CD4-positive, alpha-beta T cell treated with Interleukin-21 for 1 hour (primary cell): ENCODE measurements around the gene CDT1.
A peak's percentile ranks its signal among the peaks of the same experiment; 100 is the strongest.

ENCODE experiments used
- DNase-seq: peaks from one replicate; pipeline ENCODE4 v3.0.0-alpha.2; 2020

The CDT1 gene

GRCh38 chr16:88806491-88807111 lies 3.0 kb downstream of the CDT1 start:
- no peak for DNase-seq

DNA sequence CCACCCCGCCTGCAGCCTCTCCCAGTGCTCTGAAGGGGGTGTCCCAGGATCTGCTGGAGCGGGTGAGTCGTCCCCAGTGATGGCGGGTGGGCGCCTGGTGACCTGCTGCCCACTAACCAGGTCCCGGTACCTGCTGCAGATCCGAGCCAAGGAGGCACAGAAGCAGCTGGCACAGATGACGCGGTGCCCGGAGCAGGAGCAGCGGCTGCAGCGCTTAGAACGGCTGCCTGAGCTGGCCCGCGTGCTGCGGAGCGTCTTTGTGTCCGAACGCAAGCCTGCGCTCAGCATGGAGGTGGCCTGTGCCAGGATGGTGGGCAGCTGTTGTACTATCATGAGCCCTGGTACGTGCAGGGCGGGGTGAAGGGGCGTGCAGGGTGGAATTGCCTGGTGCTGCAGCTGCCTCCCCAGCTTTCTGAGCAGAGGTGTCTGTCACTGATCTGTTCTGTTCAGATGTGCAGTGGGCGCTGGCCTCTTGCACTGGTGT lies 3.6 kb downstream of the CDT1 start:
- no peak for DNase-seq

DNA sequence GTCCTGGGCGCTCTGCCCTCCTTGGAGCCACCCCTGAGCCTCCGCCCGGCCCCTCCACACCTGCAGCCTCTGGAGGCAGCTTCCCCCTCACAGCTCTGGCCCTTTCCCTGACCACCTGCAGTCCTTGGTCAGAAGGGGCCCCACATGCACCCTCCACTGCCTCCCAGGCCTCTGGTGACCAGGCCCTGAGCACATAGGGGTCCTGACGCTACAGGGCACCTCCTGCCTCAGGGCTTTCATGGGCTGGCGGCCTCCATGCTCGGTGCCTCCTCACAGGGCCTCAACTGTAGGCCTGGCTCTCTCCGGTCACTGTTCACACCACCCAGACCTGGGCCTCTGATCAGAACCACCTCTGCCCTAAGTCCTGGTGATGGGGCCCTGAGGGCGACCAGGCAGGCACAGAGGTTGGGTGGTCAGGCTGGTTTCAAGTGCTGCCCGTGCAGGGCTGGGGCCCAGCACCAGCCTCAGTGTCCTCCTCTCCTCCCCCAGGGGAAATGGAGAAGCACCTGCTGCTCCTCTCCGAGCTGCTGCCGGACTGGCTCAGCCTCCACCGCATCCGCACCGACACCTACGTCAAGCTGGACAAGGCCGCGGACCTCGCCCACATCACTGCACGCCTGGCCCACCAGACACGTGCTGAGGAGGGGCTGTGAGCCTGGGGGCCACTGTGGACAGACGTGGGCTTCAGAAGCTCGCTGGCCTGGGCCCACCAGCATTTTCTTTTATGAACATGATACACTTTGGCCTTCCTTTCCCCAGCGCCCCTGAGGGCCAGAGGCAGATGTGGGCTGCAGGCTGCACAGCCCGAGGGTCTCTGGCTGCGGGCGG lies 4.3 kb downstream of the CDT1 start:
- no peak for DNase-seq

DNA sequence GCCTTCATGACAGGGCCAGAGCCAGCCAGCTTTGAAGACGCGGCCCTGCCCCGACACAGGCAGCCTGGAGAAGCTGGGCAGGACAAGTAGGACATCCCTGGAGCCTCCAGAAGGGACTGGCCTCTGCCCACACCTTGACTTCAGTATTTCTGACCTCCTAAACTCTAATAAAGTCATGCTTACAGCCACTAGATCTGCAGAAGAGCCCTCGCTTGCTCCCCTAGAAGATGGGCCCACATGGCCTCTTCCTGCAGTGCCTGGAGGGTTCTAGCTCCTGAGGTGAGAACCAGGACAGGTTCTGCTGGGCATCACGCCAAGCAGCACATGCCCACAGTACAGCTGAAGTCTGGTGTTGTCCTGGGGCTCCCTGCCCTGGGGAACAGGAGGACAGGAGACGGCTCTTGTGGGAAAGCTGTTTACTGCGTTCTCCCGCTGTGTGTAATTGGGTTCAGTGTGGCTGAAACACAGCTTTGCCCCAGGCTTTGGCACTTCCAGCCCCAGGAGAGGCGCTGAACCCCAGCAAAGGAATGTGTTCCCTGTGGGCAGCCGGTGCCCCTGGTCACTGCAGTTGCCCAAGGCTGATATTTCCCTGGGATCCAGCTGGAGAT lies 5.6 kb downstream of the CDT1 start:
- no peak for DNase-seq

DNA sequence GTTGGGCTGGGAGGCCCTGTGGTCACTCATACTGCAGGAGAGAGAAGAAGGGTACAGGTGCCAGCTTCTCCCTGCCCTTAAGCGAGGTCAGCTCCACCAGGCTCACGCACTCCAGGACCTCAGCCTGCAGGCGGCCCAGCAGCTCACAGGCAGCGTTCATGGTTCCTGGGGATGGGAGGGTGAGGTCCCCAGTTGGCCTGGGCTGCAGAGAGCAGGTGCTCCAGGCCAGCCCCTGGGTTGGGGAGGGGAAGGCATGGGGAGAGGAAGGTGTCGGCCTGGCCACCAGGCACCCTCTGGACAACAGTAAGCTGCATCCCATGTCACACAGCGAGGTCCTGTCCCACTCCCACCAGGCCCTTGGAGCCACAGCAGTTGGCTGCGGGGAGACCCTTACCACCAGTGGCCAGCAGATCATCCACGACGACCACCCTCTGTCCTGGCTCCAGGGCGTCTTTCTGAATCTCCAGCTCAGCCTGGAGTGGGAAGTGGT lies 6.1 kb downstream of the CDT1 start:
- no peak for DNase-seq

DNA sequence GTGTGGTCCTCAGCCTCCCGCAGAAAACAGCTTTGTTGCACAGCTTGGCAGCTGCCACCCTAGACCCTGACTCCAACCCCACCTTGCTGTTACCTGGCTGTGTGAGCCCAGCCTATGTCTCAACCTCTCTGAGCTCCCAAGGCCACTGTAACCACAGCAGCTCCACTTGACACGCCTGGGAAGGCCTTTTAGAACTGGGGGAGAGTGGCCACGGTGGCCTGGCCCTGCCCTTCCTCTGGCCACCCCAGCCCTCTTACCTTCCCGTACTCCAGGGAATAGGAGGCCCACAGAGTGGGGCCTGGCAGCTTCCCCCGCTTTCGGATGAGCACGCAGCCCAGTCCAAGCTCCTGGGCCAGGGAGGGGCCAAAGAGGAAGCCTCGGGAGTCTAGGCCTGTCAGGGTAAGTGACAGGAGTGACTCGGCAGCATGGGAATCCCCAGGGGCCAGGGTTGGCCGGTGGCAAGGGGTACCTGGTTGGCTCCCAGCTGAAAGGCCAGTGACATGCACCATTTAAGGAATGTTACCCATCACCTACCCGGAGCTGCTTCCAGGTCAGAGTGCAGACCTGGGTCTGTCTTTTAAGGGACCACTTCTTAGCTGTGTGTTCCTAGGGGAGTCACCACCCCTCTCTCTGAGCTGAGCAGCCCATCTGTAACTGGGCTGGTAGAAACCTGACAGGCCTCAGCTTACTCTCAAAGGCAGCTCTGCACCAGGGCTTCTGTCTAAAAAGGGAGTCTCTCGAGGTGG lies 6.8 kb downstream of the CDT1 start:
- no peak for DNase-seq

DNA sequence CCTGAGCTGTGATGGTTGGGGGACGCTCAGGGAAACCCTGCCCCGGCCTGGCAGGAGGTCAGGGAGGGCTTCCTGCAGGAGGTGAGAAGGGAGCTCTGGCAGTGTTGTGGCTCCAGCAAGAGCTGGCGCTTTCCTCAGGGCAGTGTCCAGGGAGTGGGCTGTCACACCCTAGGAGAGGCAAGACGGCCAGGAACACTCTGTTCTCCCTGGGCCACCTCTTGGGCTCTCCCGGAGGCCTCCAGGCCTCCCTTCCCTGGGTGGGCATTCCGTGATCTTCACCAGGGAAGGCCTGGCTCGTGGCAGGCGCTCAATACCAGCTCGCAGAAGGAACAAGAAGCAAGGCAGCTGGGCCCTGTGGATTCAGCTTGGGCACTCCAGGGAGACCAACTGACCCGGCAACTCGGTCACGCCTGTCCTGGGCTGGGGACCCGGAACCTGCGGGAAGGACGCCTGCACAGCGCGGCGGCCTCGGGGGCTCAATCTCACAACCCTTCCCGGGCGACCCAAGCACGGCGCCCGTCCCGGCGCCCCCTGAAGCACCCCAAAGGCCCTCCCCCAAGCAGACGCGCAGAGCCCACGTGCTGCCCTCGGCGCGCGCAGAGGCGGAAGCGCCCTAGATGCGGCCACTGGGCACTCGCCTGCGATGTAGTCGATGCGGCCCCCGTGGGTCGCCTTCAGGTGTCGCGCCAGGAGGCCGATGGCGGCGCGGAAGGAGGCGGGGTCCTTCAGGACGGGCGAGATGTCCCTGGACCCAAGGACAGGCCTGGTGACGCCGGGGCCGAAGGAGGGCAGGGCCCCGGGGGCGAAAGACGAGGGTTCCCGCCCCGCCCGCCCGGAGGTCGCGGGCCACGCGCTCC lies 7.6 kb downstream of the CDT1 start:
- DNase-seq: peak; percentile 71

- peak; percentile 96 for DNase-seq
These were observed 8.4 kb downstream of the CDT1 start, which contains the start of gene APRT for GRCh38 chr16:88811769-88812512. Gene APRT (minus strand): TSS chr16:88811928. CDS start chr16:88811899, 29 bp downstream.

GRCh38 chr16:88812513-88813268 lies 9.1 kb downstream of the CDT1 start:
- DNase-seq: no peak

- DNase-seq: no peak
These were observed 9.9 kb downstream of the CDT1 start for GRCh38 chr16:88813269-88814143.

DNA sequence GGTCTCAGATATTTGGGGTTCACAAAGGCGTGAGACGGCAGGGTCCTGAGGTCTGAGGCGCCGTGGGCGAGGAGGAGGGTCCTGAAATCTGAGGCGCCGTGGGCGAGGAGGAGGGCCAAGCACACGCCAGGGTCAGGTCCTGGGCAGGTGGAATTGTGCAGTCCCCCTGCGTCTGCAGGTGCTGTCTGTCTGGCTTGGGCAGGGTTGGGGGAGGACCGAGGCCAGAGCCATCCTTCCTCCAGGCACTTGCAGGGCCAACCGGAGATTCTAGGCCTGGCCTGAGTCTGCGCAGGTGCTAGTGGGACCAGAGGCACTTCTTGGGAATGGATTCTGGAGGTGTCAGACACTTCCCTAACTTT lies 10.5 kb downstream of the CDT1 start:
- no peak for DNase-seq

DNA sequence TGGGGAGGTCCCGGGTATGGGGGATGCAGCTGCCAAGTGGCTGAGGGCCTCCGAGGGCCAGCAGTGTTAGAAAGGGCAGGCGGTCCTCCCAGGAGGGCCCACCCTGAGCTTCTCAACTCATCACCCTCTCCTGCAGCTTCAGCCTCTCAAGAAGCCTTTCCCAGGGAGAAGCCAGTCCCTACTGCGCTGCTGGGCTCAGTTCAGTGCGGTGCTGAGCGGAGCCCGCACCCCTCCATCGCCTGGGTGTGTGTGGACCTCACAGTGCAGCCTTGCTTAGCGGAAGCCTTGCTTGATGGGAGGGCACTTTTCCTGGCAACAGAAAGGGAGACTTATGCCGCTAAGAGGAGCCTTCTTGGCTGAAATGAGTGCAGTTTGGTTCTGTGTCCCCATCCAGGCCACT lies 11.6 kb downstream of the CDT1 start:
- no peak for DNase-seq

- DNase-seq: peak; percentile 53
These were observed 12.5 kb downstream of the CDT1 start for GRCh38 chr16:88815901-88816589.

DNA sequence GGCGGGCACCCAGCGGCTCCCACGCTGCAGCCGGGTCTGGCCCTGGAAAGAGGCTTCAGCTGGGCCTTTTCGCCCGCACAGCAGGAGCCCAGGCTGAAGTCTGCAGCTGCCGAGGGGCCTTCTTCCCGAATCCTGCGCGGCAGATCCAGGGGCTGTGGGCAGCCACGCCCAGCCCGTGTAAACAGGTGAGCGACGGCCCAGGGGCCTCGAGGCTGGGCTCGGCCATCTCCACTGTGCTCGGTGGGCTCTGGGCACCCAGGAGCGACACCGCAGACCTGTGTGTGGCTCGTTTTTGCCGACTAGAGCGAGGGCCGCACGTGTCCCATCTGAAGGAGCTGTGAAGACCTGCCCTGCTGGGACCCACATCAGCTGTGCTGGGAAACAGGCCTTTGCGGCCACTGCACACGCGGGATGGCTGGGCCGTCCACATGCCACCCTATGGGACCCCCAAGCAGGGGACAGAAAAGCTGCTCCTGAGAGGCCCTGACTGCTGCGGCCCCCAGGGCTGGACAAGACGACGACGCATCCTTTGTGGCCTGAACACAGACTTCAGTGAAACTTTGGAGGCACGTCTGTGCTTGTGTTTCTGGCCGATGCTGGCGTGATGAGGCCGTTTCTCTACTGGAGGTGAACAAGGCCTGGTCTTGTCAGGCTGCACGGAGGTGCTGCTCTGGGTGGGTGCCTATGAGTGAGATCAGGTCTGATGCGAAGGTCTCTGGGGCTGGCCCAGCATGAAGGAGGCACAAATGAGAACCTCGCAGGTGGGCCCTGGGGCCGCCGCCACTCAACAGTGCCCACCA lies 13.3 kb downstream of the CDT1 start:
- DNase-seq: no peak

- no peak for DNase-seq
These were observed 14.4 kb downstream of the CDT1 start for GRCh38 chr16:88817785-88818574.

DNA sequence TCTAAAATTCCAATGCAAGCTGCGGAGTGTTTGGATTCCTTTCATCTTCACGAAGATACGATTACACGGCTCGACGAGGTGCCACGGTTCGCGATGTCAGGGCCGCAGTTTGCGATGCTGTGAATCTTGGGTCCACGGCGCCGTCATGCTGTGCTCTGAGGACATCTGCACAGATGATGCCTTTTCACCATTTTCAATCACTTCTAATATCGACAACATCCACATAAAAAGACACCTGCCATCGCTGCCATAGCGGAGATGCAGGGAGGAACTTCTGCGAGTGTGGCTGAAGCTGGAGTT lies 14.9 kb downstream of the CDT1 start:
- DNase-seq: no peak

DNA sequence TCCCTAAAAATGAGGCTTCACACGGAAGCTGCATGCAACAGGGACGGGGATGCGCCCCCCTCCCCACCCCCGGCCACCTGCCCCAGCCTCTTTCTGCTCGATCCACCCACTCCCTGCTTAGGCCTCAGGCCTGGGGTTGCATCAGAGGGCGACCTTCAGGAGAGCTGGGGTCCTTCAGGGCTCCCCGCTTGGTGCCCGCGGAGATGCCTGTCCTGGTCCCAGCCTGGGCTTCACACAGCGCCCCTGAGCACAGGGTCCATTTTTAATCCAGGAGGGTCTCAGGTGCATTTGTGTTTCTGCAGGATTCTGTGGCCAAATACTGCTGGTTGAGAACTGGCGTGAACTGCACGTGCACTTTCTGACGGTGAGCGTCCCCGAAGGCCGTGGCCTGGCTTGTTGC lies 15.5 kb downstream of the CDT1 start:
- DNase-seq: no peak
